Tongue (tissue), 2 donors: ENCODE results near the gene DNAJB13. TPM values are rescaled to one million over a fixed set of nuclear protein-coding genes. Genes with fewer than 3 reads are reported as not detected.
"Not testable (repeated sequence)": the region's sequence is repeated elsewhere in the genome, so short reads cannot be mapped to it uniquely, and the experiment has no call there.

Experiments used
- DNase-seq: peaks from one replicate; pipeline ENCODE4 v3.0.0-alpha.2; 2015
- total RNA-seq: library from RNA; depleted of rRNA; stranded (reverse); fragments of >200 nt; gene quantifications from one replicate; pipeline ENCODE4 v1.2.3, GENCODE V29; 2014

DNAJB13 gene, protein sequence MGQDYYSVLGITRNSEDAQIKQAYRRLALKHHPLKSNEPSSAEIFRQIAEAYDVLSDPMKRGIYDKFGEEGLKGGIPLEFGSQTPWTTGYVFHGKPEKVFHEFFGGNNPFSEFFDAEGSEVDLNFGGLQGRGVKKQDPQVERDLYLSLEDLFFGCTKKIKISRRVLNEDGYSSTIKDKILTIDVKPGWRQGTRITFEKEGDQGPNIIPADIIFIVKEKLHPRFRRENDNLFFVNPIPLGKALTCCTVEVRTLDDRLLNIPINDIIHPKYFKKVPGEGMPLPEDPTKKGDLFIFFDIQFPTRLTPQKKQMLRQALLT
- not detected for total RNA-seq

DNA sequence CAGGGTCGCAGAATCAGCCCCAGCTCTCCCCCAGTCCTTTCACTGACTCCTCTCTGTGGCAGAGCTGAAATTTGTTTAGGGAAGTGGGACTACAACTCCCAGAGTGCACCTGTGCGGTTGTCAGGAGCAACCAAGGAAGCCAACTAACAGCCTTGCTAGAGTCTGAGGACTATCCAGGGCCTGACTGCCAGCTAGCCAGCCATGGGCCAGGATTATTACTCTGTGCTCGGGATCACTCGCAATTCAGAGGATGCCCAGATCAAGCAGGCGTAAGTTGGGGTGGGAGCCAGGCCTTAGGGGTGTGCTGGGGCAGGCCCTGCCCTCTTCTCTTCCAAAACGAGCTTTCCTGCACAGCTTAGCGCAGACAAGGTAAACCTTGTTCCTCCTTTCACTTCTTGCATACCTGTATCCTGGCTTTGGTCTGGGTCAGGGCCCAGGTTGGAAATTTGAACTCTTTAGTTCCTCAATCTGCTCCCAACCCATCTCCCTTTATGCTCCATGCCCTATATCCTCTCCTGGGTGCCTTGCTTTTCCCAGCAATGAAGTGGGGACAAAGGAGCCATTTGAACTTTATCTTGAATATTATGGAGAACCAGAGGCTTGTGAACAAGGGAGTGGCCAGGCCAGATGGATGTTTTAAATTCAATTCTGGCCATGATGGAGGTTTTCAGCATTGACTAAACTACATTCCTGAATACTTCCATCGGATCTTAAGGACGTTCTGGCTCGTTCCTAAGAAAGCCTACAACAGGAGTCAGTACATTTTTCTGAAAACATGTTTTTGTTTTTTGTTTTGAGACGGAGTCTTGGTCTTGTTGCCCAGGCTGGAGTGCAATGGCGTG is at the start of gene DNAJB13:
Gene DNAJB13, plus strand, starts transcription at position 158 of the 842 bp plus-strand sequence. Its CDS starts 44 bp downstream, at position 202.
- peak; percentile 49 for DNase-seq

DNA sequence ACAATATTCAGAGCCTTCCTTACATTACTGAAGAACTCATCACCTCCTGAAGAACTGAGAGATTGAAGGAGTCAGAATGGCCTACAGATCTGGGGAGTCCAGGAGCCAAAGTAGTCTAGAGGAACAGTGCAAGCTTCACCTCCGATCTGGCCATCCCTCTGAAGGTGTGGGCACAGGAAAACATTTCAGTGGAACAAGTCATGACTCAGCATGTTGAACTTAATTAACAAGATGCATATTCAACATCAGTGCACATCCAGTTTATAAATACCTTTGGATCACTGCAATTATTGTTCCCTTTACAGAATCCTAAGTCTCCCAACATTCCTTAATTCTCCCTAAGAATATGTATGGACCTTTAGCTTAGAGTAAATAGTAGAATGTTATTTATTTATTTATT is 48.5 kb upstream of the DNAJB13 start:
- no peak for DNase-seq

- no peak for DNase-seq
Observed at GRCh38 chr11:73907191-73907590, 43.6 kb upstream of the DNAJB13 start.

- DNase-seq, result no peak
Observed at GRCh38 chr11:73912026-73912425, 38.8 kb upstream of the DNAJB13 start.

GRCh38 chr11:73913472-73913871 is 37.4 kb upstream of the DNAJB13 start:
- DNase-seq, result no peak

- no peak for DNase-seq
Observed at GRCh38 chr11:73914284-73914683, 36.5 kb upstream of the DNAJB13 start.

DNA sequence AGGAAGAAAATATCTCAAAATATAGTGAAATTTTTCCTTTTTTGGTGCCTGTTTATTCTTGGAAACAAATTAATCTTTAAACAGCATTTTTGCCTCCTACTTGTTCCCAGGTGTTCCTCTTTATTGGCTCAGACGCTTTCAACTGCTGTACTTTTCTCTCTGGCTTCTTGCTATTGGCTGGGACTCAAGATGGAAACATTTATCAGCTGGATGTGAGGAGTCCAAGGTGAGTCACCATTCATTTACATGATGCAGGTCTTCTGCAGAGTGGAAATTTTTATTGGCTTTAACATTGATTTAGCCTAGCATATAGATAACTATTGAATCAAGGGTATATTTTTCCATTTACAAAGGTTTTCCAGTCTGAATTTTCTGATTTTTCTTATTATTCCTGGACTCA is 34.4 kb upstream of the DNAJB13 start:
- no peak for DNase-seq

DNA sequence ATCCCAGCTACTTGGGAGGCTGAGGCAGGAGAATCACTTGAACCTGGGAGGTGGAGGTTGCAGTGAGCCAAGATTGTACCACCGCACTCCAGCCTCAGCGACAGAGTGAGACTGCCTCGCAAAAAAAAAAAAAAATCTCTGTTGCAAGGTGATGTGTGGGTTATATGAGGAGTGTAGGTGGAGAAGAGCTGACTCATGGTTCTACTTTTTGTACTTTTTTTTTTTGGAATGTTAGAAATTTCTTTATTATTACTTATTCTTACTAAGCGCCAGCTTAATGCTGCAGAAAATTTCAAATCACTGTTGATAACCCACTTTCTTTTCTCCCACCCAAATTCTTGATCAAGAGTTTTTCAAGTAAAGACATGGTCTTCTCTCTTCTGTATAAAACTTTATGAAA is 29.6 kb upstream of the DNAJB13 start:
- DNase-seq, result no peak

DNA sequence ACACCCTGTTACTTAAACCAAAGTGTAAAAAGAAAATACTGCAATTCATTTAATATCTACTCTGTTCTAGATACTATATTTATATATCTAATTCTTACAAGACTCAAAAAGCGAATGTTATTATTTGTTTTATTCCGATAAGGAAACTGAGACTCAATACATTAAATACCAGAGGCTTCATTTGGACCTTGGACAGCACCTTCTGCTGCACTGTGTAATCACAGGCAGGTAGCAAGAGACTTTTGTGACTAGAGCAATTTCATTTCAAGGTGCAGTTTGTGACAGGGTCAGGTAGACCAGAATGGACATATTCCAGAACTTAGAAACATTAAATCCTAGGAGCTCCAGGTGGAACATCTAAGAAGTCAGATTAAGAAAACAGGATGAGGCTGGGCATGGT is 21.4 kb upstream of the DNAJB13 start:
- no peak for DNase-seq

DNA sequence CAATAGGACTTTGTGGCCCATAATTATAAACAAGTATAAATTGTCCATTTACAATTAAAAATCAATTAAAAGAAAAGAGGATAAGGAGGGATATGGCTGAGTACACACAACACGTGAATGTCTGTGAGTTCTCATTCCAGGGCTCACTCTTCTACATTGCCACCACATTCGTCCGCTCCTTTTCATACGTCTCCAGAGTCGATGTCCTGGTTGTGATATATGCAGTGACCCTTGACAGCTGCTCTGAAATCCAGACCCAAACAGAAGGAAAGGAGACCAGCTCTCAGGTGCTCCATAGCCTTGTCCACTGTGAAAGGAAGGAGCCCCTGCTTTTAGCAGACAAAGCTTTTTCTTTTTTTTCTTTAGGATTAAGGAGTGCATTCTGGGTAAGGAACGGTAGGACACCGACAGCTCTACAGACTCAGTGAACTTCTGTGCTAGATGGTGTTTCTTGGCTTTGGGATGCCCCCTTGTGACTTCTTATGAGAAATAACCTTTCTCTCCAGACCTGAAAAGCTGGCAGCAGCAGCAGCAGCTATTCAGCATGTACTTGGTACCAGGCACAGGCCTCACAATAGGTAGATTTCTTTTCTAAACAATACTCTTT is 19.7 kb upstream of the DNAJB13 start:
- DNase-seq, result peak; percentile 63

DNA sequence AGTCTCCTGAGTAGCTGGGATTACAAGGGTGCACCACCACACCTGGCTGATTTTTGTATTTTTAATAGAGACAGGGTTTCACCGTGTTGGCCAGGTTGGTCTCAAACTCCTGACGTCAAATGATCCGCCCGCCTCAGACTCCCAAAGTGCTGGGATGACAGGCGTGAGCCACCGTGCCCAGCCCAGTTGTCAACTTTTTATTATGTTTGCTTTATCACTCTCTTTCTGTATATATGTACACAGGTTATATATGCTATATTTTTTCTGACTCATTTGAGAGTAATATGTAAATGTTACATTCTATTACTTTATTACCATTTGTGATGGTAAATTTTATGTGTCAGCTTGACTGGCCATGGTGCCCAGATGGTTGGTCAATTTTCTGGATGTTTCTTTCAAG is 18.9 kb upstream of the DNAJB13 start:
- DNase-seq, result no peak

GRCh38 chr11:73932781-73933180 is 18.0 kb upstream of the DNAJB13 start:
- peak; percentile 41 for DNase-seq

- not testable (repeated sequence) for DNase-seq
Observed at GRCh38 chr11:73936047-73936446, 14.8 kb upstream of the DNAJB13 start.

DNA sequence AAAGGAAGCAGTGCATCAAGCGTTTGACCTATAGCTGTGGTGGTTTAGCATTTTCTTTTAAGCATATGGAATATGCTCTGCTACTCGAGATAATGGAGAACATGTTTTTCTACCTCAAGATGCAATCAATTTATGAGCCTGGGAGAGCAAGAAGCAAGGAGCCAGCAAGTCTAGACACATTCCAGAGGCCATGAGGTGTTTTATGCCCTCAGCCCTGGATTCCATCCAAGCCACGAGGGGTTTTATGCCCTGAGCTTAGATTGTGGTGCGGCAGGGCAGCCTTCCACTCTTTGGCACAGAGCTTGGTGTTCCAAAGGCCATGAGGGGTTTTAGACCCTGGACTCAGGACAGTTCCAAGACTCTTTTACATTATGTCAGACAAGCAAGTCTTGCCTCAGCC is 11.7 kb upstream of the DNAJB13 start:
- DNase-seq, result no peak

GRCh38 chr11:73940801-73941570 is 9.8 kb upstream of the DNAJB13 start:
- DNase-seq, result no peak

- peak; percentile 24 for DNase-seq
Observed at GRCh38 chr11:73942010-73942409, 8.8 kb upstream of the DNAJB13 start.

DNA sequence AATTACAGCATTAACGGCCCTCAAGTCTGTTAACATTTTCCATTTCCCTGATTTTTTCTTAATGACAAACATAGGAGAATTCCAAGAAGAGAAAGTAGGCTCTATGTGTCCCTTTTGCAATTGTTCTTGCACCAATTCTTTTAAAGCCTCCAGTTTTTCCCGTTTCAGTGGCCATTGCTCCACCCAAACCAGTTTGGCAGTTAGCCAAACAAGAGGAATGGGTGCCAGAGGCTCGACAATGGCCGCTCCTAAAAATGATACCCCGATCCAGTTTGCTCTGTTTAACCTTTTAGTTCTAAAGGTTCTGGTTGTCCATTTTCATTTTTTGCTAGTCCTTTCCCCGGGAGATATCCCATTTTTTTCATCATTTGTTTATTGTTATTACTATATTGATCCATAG is 6.7 kb upstream of the DNAJB13 start:
- DNase-seq, result no peak

GRCh38 chr11:73944901-73945300 is 5.9 kb upstream of the DNAJB13 start:
- no peak for DNase-seq

DNA sequence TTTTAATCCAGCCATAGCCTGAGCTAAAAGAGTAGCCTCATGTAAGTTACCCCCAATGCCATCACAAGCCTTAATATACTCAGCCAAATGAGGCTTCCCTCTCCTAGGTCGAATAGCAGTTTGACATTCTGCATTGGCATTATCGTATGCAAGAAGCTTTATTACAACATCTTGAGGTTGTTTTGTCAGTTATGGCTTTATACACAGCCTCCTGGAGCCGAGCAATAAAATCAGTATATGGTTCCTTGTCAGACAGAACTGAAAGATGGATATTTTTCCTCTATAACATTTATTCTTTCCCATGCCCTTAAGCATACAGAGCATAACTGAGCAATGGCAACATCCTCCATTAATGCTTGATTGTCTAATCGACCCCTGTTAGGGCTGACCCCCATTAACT is 5.4 kb upstream of the DNAJB13 start:
- DNase-seq, result no peak

DNA sequence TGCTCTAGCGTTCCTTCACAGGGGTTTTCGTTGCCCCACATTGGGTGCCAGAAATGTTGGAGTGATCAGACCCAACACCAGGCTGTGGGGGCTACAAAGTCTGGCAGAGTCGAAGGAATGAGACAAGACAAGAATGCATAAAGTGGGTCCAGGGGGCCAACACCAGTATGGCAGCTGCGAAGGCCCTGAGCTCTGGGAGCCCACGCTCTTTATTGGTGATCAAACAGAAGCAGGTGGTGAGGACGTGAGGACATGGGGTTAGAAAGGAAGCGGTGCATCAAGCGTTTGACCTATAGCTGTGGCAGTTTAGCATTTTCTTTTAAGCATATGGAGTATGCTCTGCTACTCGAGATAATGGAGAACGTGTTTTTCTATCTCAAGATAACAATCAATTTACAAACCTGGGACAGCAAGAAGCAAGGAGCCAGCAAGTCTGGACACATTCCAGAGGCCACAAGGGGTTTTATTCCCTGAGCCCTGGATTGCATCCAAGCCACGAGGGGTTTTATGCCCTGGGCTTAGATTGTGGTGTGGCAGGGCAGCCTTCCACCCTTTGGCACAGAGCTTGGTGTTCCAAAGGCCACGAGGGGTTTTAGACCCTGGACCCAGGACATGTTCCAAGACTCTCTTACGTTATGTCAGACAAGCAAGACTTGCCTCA is 3.9 kb upstream of the DNAJB13 start:
- DNase-seq, result no peak

- DNase-seq, result no peak
Observed at GRCh38 chr11:73949246-73949645, 1.6 kb upstream of the DNAJB13 start.

DNA sequence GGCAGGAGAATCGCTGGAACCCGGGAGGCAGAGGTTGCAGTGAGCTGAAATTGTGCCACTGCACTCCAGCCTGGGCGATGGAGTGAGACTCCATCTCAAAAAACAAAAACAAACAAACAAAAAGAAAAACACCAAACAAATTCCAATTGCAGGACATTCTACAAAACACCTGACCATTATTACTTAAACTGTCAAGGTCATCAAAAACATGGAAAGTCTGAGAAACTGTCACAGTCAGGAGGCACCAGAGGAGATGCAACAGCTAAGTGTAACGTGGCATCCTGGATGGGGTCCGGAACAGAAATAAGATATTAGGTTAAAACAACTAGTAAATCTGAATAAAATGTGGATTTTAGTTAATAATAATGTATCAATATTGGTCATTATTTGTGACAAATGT is 914 bp upstream of the DNAJB13 start:
- DNase-seq, result no peak
